Renal pelvis (tissue), 4 donors: Measurements from ENCODE around the gene BBS9. TPM values are rescaled to one million over a fixed set of nuclear protein-coding genes. Genes with fewer than 3 reads are reported as not detected.
"Not testable (repeated sequence)": the region's sequence is repeated elsewhere in the genome, so short reads cannot be mapped to it uniquely, and the experiment has no call there.

Source experiments
- DNase-seq: peaks from one replicate; pipeline ENCODE4 v3.0.0-alpha.2; 2013
- polyA plus RNA-seq, 3 donors: library from polyadenylated mRNA; unstranded; fragments of 120-200 nt; gene quantifications; one replicate each; pipeline ENCODE4 v1.2.1, GENCODE V29; 2013; ENCODE audit not compliant: insufficient read length in 3 of 3

BBS9 gene
- polyA plus RNA-seq, 3 donors: 15.5 to 17.8 (median 17.5) TPM

DNA sequence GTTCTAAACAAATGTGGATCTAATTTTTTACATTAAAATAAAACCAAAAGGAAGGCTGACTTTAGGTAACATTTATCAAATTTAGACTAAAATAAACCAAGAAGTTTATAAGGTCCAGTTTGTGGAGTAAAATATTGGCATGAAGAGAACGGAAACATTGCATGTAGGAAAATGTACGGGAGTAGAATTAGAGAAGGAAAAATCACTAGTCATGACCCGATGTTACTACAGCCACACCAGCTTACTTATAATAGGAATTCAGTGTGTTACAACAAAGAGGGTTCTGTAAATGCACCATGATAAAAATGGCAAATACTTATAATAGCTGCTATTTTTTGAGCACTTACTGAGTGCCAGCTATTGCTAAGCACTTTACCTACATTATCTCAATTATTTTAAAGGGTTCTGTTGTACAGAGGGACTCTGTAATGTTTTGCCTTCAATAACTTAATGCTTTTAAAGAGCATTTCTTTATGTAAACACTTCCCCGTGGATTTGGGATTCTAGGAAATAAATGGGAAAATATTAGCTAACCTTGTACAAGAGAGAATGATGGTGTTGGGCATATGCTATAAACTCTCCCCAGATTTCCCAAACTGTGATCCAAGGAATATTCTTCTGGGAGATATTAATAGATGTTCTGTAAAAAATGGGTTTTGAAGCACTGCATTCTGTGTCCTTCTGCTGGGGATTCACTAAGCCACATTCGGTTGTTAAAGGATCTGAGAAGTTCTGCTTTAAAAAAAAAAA lies 296.7 kb downstream of the BBS9 start:
- no peak for DNase-seq

DNA sequence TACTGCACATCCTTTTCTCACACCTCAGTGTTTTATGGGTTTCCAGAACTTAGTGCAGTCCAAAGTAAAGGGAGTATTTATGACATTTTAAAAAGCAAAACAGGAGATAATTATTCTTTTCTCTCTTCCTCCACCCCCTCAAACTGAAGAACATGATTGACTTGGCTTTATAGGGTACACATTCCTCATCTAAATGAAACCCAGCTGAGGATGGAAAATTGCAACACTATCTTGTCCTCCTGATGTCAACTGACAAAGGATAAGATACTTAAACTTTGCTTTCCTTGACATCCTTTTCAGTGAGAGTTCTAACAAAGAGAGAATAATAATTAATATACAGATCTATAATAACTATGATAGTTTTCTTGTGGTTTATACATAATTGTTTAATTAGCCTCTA lies 299.1 kb downstream of the BBS9 start:
- no peak for DNase-seq

DNA sequence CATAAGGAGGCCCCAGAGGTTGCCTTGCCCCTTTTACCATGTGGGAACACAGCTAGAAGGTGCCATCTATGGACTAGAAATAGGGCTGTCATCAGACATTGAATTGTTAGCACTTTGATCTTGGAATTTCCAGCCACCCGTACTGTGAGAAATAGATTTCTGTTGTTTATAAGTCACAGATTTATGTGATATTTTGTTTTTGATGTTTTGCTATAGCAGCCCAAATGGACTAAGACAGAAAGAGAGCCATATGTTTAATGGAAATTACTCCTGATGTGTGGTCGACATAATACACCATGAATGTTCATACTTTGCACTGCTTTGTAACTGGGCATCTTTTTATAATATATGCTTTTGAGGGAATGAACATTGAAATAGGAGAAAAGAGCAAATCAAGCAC lies 302.2 kb downstream of the BBS9 start:
- DNase-seq: no peak

DNA sequence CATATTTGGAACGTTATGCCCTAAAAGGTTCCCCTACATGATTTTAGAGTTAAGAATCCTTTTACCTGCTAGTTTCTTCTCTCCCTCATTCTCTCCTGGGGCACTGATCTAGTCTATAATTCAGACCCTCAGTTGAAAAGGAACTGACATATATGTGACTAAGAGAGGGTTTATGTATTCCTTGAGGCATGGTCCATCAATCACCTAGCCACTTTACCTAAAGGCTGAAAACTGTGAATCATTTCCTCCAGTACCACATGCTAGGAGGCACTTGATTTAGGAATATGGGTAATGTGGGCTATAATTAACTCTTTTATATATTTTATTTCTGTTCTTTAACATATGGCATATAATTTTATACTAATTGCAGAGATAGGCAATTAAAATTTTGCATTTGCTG lies 303.5 kb downstream of the BBS9 start:
- no peak for DNase-seq

DNA sequence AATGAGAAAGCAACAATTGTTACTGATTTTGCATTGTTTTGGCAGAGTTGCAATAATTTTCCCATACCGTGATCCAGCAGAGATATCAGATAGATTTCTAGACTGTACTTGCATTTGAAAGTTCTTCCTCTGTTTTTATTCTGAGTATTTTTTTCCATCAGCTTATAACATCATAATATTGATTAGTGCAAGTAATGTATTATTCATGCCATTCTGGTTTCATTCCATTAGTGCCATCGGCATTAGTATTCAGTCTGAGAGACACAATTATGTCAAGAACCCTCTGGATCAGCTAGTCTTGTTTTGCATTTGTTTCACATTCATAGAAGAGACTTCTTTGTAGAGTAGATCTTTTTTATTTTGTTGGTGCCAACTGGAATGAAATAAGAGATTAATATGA lies 304.0 kb downstream of the BBS9 start:
- no peak for DNase-seq

DNA sequence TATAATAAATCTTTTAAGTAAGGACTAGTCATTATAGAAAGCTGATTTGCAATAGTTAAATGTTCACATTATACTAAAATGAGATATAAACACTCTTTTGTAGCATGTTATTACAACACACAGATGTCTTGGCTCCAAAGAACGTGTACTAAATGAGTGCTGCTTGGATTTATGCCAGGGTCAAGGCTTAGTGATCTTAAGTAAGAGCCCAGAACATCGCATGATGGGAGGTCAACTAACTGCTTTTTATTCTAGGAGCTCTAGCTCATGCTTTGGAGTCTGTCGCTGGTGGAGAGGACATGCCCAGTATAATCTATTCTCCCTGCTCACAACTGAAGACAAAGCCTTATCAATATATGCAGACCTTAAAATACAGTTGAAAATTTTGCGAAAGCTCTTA lies 315.1 kb downstream of the BBS9 start:
- peak; percentile 22 for DNase-seq

DNA sequence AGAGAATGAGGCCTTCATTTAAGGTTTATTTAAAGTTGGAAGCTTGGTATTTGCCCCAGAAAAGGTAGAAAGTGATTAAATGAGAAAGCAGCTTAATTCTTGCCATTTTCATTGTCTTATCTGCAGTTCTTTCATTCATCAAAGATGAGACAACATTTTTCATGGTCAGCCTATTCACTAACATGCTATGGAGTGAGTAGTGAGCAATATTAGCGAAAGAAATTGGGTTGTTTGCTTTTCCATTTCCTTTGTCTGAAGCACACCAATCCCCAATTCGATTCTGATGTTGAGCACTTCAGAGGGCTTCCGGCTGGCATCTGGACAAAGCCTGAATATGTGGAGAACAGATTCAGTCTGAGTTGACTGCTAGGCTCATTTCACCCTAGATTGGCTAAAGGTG lies 317.2 kb downstream of the BBS9 start:
- DNase-seq: no peak

DNA sequence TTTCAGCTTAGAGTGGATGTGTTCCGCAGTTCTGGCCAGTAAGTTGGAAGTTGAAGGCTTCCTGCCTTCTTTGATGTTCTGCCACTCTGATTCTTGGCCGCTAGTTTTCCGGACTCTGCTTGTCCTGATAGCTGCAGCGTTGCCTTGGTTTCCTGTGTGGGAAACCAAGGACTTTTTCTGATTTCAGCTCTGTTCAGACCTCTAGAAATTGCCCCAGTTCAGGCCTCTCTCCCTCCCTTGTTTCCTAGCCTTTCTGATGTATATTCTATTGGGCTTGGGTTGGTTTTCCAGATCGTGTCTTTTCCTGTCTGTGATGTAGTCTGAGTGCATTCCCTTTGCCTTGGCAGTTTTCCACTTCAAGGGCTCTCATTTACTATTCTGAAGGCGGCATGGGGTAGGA lies 318.7 kb downstream of the BBS9 start:
- DNase-seq: no peak

DNA sequence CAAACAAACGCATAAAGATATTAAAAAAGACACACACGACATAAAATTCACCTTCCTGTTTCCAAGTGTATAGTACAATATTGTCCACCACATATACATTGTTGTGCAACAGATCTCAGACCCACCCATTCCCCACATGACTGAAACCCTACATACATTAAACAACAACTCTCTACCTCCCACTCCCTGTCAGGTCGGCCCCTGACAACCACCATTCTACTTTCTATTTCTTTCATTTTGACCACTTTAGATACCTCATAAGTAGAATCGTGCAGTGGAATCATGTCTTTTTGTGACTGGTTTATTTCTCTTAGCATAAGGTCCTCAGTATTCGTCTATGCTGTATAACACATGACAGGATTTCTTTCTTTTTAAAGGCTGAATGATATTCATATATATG lies 320.5 kb downstream of the BBS9 start:
- DNase-seq: no peak

DNA sequence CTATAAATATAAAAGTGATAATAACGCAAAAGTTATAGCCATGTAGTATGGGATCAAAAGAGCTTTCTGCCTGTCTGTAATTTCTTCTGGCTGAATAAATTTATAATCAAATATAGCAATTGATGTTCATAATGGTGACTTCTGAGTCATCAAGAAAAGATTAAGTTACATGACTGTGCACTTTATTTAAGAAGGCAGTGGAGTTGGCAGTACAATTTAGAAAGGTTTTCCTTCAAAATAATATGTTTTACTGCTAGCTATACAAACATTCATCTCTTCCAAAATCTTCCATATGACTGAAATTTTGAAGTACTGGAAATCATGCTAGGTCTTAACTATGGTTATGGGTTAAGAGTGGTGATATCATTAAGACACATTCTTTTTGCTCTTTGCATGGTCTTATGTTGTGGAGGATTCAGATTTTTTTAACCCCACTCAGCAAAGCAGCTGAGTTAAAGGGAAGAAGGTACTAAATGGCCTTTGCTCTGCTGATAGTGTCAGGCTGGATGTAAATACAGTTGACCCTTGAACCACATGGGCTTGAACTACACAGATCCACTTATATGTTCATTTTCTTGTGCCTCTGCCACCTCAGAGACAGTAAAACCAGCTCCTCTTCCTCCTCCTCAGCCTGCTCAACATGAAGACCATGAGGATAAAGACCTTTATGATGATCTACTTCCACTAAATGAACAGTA lies 323.6 kb downstream of the BBS9 start:
- DNase-seq: no peak

DNA sequence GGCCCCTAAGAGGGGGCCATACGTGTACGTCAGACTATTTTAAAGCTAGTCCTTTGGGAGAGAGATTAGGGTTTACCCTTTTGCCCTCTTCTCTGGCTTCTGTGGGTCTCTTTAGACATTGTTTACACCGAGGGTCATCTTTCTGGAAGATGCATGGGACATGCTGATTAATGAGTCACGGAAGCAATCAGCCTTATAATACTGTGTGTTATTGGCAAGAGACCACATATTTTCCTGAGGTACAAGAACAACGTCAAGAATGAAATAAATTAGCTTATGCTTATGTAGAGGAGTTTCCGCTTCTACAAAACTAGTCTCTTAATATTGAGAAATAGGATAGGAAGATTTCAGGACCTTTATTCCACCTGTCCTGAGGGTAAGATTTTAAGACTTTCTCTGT lies 327.7 kb downstream of the BBS9 start:
- no peak for DNase-seq

DNA sequence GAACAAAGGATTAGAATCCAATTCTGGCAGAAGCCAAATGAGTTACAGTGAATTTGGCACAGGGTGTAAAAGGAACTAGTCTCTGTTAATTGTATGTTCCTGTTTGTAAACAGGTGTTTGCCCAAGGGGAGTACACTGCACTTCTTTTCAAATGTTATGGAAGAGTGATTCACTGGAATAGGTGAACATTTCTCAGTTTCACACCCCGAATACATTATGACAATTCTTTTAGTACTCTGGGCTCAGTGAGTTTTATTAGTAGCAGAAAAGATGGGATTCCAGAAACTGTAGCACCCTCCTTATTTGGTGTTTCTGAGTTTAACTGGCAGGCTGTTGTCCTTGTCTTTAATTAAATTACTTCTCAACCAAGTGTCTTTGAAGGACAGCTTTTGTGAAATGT lies 329.2 kb downstream of the BBS9 start:
- no peak for DNase-seq

DNA sequence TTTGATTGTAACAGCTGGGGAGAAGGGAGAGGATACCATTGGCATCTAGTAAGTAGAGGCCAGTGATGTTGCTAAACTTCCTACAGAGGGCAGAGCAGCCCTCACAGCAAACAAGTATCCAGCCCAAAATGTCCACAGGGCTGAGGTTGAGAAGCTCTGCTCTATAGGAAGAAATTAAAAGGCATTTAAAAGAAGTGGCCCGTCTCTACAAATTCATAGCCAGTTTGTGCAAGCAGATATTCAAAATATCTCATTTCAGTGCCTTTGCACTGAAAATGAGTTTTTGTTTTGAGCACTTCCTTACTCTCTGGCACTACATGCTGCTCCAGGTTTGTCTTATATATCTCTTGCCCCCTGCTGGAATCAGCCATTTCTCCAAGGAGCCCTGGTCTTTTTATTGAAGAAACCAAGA lies 330.0 kb downstream of the BBS9 start:
- peak; percentile 39 for DNase-seq

DNA sequence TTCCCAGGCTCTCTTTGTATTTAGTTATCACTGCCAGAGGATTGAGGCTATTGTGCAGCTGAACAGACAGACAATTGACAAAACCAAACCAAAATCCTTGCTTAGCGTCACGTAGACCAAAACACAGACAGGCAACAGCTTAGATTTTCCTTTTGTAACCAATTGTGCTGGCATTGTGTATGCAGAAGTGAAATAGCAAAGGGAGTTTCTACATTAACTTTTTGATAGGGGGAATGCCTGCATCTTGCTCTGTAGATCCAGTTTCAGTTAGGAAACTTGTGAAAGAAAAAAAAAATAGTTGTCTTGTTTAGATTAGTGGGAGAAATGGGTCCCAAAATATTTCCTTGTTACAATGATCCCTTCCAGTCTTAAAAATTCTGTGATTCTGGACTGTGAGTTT lies 333.8 kb downstream of the BBS9 start:
- DNase-seq: no peak

DNA sequence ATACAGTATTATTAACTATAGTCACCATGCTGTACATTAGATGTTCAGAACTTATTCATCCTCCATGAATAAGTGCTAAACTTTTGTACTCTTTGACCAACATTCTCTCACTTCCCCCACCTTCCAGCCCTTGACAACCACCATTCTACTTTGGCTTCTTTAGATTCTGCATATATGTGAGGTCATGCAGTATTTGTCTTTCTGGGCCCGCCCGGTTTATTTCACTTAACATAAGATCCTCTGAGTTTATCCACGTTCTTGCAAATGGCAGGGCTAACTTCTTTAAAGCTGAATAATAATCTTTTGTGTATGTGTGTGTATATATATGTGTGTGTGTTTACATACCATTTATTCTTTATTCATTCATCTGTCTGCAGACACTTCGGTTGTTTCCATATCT lies 336.8 kb downstream of the BBS9 start:
- DNase-seq: no peak

DNA sequence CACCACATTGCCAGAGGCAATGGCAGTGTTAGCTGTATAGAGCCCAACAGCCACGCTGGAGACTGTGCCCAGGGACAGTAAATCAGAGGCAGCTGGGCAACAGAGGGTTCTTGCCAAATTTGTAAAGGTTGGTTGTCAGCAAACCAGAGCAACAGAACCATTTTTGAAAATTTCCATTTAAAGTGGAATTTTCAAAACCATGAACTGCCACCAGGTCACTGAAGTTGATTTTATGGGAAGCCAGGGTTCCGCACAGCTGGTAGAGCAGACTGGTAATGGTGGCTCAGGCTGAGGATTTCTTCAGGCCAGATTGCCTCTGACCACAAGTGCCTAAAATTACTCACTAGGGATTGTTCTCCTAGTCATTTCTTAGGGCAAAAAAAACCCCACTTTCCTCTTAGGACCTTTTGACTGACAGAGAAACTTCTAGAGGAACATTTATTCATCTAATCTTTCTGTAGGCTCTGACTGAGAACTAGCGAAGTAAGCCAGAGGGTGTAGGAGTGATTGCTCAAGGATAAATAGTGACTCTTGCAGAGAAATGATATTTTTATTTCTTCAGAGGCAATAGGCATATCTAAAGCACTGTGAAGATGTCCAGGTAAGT lies 342.4 kb downstream of the BBS9 start:
- no peak for DNase-seq

DNA sequence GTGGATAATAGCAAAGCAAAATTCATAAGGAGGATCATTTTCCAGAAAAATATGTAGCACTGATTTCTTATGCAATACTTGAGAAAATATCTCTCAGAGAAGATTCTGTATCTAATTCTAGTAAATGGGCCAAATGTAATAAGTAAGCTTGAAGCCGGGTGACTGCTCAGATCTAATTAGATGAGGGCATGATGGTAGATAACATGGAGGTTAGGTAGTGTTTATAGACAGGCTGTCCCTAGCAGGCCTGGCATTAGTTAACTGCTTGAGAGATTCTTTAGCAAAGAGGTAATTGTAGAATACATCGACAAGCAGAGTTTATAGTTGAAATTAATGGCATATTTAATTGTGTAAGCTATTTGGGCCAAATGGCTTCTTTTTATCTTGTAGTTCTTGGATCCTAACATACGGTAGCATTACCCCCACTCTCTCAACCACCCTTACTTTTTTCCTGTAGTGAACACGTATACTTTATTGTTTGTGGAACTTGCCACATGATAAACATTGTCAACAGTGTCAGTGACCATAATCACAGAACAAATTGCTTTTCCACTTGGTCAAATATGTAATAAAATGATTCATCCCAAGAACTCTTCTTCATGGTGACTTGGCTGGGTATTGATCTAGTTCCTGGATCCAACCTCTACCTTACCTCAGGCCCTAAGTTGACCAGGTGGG lies 343.1 kb downstream of the BBS9 start:
- no peak for DNase-seq

DNA sequence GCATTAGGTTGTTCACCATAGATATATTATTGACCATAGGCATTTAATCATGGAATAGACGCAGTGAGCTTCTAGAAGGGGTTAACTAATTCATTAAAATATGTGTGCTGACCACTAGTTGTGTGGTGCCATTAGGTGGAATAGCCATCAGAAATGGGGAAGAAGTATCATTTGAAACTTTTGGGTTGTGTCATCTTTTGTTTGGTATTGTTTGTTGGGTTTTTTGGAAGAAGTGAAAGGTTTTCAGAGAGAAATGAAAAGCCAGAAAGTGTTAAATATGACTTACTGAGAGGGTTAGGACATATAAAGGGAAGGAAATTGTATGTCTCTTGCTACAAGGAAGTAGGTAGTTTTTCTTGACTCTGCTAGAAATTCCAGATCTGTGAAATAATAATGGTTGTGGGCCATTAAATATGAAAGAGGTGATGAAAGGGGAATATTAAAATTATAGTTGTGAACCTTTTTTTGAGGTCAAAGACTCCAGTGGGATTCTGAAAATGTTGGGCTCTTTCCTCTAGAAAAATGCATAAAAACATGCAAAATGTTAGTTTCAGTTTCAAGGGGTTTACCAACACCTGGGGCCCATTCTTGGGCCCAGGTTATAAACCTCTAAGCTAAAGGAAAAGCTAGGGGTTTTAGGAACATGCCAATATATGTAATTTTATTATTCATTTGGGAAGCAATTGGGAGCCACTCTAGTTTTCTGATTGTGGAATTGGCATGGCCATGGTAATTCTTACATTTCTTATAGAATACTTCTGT lies 348.5 kb downstream of the BBS9 start:
- DNase-seq: no peak

DNA sequence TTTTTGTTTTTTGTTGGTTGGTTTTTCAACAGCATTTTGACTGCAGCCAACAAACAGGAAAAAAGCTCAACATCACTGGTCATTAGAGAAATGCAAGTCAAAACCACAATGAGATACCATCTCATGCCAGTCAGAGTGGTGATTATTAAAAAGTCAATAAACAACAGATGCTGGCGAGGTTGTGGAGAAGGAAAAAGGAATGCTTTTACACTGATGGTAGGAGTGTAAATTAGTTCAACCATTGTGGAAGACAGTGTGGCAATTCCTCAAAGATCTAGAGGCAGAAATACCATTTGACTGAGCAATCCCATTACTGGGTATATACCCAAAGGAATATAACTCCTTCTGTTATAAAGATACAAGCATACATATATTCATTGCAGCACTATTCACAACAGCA lies 355.1 kb downstream of the BBS9 start:
- not testable (repeated sequence) for DNase-seq

DNA sequence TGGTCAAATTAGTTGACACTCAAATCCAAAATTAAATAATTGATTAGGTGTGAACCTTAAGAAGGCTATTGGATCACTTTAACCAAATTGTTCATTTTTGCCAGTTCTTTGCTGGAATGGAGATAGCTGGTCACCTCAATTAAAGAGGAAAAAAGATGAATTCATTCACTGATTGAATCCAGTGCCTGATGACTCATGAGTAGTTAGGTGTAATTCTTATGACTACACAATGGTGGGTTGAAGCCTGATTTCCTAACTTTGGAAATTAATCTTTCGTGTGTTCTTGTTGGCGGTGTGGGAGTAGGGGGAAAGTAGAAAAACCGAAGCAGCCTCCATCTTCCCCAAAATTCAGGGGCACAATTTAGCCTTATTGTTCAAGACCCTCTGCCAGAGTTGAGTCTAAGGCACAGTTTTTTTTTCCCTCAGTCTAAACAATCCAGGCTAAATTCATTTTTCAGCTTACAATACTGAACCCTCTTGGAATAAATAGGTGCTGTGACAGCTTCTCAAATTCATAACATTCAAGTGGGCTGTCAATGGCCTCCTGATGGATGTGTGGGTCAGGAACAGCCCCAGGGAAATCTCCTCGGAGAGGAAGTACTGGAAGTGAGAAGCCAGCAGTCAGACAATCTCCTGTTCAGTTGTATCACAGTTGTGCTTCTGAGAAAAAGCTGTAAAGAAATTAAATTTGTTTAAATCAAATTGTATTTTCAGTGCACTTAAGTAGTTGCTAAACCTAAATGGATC lies 356.6 kb downstream of the BBS9 start:
- no peak for DNase-seq

DNA sequence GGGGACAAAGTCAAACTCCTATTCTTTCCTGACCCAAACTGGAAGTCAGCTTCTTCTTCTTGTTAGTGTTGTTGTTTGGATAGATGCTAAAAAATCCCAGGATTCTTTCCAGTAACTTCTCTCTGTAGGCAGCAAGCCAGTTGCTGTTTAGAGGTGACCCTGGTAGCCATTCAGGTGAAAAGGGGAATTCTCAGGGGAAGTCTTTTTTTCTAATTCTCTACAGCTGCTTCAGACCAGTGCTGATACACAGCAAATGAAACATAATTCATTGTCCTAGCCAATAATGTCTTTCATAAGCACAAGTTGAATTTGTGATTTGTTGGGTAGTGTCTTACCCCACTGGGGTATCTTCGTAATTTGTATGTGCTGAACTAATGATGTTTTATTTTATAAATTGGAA lies 357.3 kb downstream of the BBS9 start:
- DNase-seq: no peak
